ENCODE results near the gene PFDN5.
"Not testable (repeated sequence)": the region's sequence is repeated elsewhere in the genome, so short reads cannot be mapped to it uniquely, and the experiment has no call there.

Gene PFDN5

DNA sequence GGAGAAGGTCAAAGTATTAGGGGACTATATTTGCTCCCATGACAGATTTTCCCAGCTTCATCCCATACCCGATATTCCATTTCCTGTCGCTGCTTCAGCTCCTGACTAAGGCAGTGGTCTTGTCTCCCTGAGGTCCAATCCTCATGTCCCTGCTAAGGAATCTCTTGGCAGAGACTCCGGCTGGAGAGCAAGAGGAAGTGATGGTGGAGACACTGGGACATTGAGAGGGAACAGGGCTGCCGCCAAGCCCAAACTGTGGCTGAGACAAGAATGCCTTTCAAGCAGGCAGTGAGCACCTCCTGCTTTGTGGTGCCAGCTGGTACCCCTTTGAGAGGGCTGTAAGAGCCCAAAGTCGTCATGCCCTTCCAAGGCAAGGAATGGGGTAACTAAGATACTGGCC is 35.3 kb downstream of the PFDN5 start:
- DNase-seq: no peak

GRCh38 chr12:53332339-53332738 is 37.0 kb downstream of the PFDN5 start:
- DNase-seq: not testable (repeated sequence)

DNA sequence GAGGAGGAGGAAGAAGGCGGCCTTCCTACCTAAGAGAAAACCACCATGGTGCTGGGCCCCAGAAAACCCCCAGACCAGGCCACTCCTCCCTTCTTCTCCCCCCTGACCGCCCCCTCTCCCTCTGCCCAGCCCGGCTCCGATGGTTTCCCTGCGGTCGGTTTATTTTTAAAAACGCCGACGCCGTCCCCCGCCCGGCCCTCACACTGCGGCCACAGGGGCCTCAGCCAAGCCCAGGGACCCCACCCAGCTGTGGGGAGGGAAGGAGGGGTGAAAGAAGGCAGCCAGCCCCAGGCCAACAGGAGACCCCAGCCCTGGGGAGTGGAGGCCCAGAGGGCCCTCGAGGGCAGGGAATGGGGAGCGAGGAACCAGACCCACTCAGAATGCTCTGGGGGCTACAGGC is 37.4 kb downstream of the PFDN5 start:
- DNase-seq: no peak

- DNase-seq: no peak
Measured at GRCh38 chr12:53333289-53333688, 37.9 kb downstream of the PFDN5 start.

DNA sequence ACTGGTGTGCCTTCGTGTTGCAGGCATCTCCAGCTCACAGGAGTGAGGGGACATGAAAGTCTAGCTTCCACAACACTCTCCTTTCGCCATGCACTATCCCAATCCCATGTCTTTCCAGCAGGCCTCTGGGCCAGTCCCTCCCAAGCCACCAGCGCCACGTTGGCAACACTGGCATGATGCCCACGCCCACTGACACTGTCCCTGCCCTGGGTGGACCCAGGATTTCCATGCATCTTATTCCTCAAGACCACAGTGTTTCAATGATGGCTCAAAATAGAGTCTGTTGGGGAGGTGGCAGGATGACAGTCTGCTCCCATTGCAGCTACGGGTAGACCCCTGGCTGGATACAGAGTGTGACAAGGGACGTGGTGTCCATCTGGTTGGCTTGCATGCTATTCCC is 38.5 kb downstream of the PFDN5 start:
- no peak for DNase-seq

- no peak for DNase-seq
Measured at GRCh38 chr12:53334822-53335221, 39.5 kb downstream of the PFDN5 start.

GRCh38 chr12:53336181-53336681 is 40.9 kb downstream of the PFDN5 start, which contains the start of gene SP7:
Gene SP7, minus strand, starts transcription at chr12:53336354. Its CDS starts 708 bp downstream, at chr12:53335646.
- peak; percentile 19 to 55 for DNase-seq

GRCh38 chr12:53338017-53338416 is 42.7 kb downstream of the PFDN5 start:
- DNase-seq: no peak

GRCh38 chr12:53338916-53339315 is 43.6 kb downstream of the PFDN5 start:
- DNase-seq: no peak

DNA sequence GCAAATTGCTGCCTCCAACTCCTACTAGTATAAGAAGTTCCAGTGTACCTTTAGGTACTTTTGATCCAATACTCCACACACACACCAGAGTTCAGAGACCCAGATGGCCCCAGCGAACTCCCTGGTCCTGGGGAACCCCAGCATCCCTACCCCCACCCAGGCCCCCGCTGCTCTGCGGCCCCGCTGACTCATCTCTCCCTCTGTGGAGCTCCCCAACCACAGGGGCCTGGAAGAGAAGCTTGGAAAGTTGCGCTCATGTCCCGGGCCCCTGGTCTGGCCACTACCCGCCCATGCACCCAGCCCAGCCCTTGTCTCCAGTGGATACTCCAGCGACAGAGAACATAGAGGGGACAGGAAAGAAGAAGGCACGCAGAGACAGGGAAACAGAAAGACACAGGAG is 45.1 kb downstream of the PFDN5 start:
- no peak for DNase-seq

DNA sequence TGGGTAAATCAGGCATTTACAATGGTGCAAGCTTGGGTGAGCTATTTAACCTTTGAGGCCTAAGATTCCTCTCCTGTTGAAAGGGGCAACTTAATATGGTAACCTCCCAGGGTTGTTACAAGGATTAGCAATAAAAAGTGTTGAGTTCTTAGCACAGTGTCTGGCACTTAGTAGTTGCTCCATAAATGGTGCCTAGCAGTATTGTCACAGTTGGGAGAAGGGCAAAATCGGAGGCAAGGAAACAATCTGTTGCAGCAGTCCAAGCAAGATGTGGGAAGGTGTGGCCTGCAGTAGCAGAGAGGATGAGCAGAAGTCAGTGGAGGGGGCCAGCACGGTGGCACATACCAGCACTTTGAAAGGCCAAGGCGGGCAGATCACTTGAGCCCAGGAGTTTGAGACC is 48.1 kb downstream of the PFDN5 start:
- no peak for DNase-seq

GRCh38 chr12:53343969-53344368 is 48.6 kb downstream of the PFDN5 start:
- DNase-seq: no peak

DNA sequence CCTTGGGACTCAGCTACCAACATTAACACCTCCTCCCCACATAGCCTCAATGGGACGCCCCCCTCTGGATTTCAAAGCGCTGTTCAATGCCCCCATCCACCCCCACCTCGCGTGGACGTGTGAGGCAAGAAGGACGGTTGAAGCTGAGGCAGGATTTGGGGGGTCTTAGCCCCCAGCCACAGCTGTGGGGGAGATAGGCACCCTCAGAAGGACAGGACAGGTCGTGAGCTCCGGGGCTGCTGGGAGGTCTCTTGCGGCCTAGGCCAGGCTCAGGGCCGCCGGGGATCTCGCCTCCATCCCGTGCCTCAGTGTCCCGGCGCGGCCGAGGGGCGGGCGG is 49.1 kb downstream of the PFDN5 start:
- no peak for DNase-seq

- DNase-seq: peak; percentile 68 to 81
Measured at GRCh38 chr12:53344824-53345485, 49.6 kb downstream of the PFDN5 start.

- no peak for DNase-seq
Measured at GRCh38 chr12:53345486-53346188, 50.3 kb downstream of the PFDN5 start.

DNA sequence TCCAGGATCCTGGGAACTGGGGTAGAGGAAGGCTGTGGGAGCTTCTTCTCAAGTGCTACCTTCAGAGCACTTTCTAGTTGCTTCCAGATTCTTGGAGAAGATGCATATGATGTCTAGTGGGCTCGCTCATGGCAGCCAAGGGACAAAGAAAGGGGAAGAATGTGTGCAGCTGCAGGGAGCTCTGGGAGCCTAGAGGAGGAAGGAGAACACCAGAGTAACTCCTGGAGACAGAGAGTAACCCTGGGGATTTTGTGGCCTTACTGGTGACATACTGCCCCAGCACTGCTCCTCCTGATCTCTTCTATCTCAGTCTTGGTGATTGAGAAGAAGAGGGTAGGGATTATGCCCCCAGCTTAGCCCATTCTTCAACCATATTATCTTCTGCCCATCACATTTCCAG is 51.1 kb downstream of the PFDN5 start:
- no peak for DNase-seq

DNA sequence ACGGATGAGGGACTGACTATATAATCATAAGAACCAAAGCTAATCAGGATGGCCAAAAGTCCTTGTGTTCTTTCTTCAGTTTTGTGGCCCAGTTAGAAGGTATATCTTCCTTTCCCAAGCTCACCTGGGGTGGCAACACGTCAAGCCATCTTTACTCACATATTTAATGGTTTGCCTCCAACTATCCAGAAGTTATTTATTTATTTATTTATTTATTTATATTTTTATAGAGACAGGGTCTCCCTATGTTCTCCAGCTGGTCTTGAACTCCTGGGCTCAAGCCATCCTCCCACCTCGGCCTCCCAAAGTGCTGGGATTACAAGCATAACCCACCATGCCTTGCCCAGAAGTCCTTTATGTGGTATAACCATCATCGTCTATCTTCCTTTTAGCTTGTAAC is 52.6 kb downstream of the PFDN5 start:
- no peak for DNase-seq

Data from bone marrow (tissue), 2 donors.